Calu3 (cell line): ENCODE results near the gene DENND5B. TPM values are rescaled to one million over a fixed set of nuclear protein-coding genes. Genes with fewer than 3 reads are reported as not detected.
A peak's percentile ranks its signal among the peaks of the same experiment; 100 is the strongest.
"Not testable (repeated sequence)": the region's sequence is repeated elsewhere in the genome, so short reads cannot be mapped to it uniquely, and the experiment has no call there.

ENCODE experiments used
- BruUV-seq: library from RNA; stranded (reverse); fragments of 400-500 nt; replicated peaks from 2 replicates; lab custom pipeline; 2021; lab: Mats Ljungman, UMichigan
- CTCF ChIA-PET: fragments of 300-600 bp; sonication (Branson Sonifier 250); formaldehyde crosslinking; loops from one replicate; lab custom pipeline; 2022; ENCODE audit warnings: antibody characterized with exemption; lab: Charles Lee
- DNase-seq: peaks from one replicate; pipeline ENCODE4 v3.0.0; 2022
- H3K27ac Mint-ChIP-seq: one replicate; pipeline ENCODE4 v1.8.0; 2022; ENCODE audit warnings: mixed read lengths; ENCODE audit not compliant: unreplicated experiment
- H3K27me3 Mint-ChIP-seq: one replicate; pipeline ENCODE4 v1.8.0; 2022; ENCODE audit warnings: mixed read lengths; ENCODE audit not compliant: unreplicated experiment
- H3K36me3 Mint-ChIP-seq: one replicate; pipeline ENCODE4 v1.8.0; 2022; ENCODE audit warnings: mild to moderate bottlenecking, moderate library complexity, mixed read lengths; ENCODE audit not compliant: insufficient read depth, unreplicated experiment
- H3K4me1 Mint-ChIP-seq: one replicate; pipeline ENCODE4 v1.8.0; 2022; ENCODE audit warnings: mild to moderate bottlenecking, low read depth, mixed read lengths; ENCODE audit not compliant: unreplicated experiment
- H3K4me3 Mint-ChIP-seq: one replicate; pipeline ENCODE4 v1.8.0; 2022; ENCODE audit warnings: mild to moderate bottlenecking, low read depth, moderate library complexity, mixed read lengths; ENCODE audit not compliant: unreplicated experiment
- H3K9me3 Mint-ChIP-seq: one replicate; pipeline ENCODE4 v1.8.0; 2022; ENCODE audit warnings: low read depth, mixed read lengths; ENCODE audit not compliant: unreplicated experiment
- CTCF ChIP-seq: fragments of 200-600 bp; IDR thresholded peaks from one replicate; pipeline ENCODE4 v1.8.0; 2022; ENCODE audit warnings: antibody characterized with exemption; ENCODE audit not compliant: unreplicated experiment
- intact Hi-C: fragments of 100-400 bp; cut with micrococcal nuclease; formaldehyde crosslinking; loops from one replicate; pipeline ENCODE4 v1.10.0; 2022; ENCODE audit not compliant: unreplicated experiment
- total RNA-seq: library from RNA; stranded (reverse); gene quantifications from 2 replicates; pipeline ENCODE4 v1.2.3, GENCODE V29; 2022

The DENND5B gene
- total RNA-seq, 1 experiment from 2014 or later, result 10.2 TPM

GRCh38 chr12:31386364-31386777, 204.6 kb downstream of the DENND5B start:
- H3K4me1 Mint-ChIP-seq, result no peaks in the 10 kb centered on the region
- H3K27me3 Mint-ChIP-seq, result no peaks in the 10 kb centered on the region
- no peak overlapping the region for H3K4me3 Mint-ChIP-seq
- intact Hi-C loops, result no loop called here
- H3K9me3 Mint-ChIP-seq, result no peaks in the 10 kb centered on the region
- TF ChIP-seq CTCF, result no peak
- H3K36me3 Mint-ChIP-seq, result no peaks in the 10 kb centered on the region
- CTCF ChIA-PET, result no interaction called here
- BruUV-seq, result no TSS peak
- H3K27ac Mint-ChIP-seq, result no peak overlapping the region
- DNase-seq, result no peak

GRCh38 chr12:31377210-31377609, 213.7 kb downstream of the DENND5B start:
- H3K4me1 Mint-ChIP-seq, H3K4me3 Mint-ChIP-seq, BruUV-seq, intact Hi-C loops, H3K27me3 Mint-ChIP-seq, H3K27ac Mint-ChIP-seq, DNase-seq, H3K9me3 Mint-ChIP-seq, H3K36me3 Mint-ChIP-seq: not testable (repeated sequence)
- CTCF ChIA-PET, result interaction anchor here (0.7 kb wide), 2 partner anchors 37 to 138 kb away, joined by 3 to 5 read pairs; no protein-coding TSS in a partner anchor

- BruUV-seq, H3K27me3 Mint-ChIP-seq, DNase-seq, H3K4me3 Mint-ChIP-seq, intact Hi-C loops, H3K9me3 Mint-ChIP-seq, H3K27ac Mint-ChIP-seq, H3K36me3 Mint-ChIP-seq: not testable (repeated sequence)
- peaks cover 11% of the 10 kb centered on the region for H3K4me1 Mint-ChIP-seq
- CTCF ChIA-PET, result interaction anchor here (0.7 to 0.9 kb wide), 2 partner anchors 81 to 149 kb away, joined by 3 to 5 read pairs; no protein-coding TSS in a partner anchor
Observed at GRCh38 chr12:31375422-31375821, 215.5 kb downstream of the DENND5B start.

GRCh38 chr12:31371256-31371620, 219.7 kb downstream of the DENND5B start:
- Mint-ChIP-seq H3K27ac (peak overlapping the region; percentile 11), H3K4me1 (peaks cover 24% of the 10 kb centered on the region), H3K9me3 (no peaks in the 10 kb centered on the region), H3K4me3 (peak overlapping the region; percentile 8), H3K36me3 (no peaks in the 10 kb centered on the region), H3K27me3 (no peaks in the 10 kb centered on the region)
- TF ChIP-seq CTCF, result no peak
- DNase-seq, result no peak
- CTCF ChIA-PET, result interaction anchor here (0.6 to 0.7 kb wide), 2 partner anchors 41 to 96 kb away, joined by 3 to 5 read pairs; no protein-coding TSS in a partner anchor
- no TSS peak for BruUV-seq
- intact Hi-C loops, result no loop called here

GRCh38 chr12:31370531-31371255, 220.2 kb downstream of the DENND5B start:
- no TSS peak for BruUV-seq
- intact Hi-C loops, result no loop called here
- H3K36me3 Mint-ChIP-seq, result no peaks in the 10 kb centered on the region
- TF ChIP-seq CTCF, result no peak
- peak; percentile 7 for DNase-seq
- H3K27ac Mint-ChIP-seq, result peak overlapping the region; percentile 11
- H3K4me3 Mint-ChIP-seq, result peak overlapping the region; percentile 8
- peaks cover 24% of the 10 kb centered on the region for H3K4me1 Mint-ChIP-seq
- no peaks in the 10 kb centered on the region for H3K27me3 Mint-ChIP-seq
- no peaks in the 10 kb centered on the region for H3K9me3 Mint-ChIP-seq
- CTCF ChIA-PET, result interaction anchor here (0.6 kb wide), 2 partner anchors 33 to 96 kb away, joined by 3 to 4 read pairs; no protein-coding TSS in a partner anchor
